Duodenal mucosa (tissue), 2 donors: ENCODE measurements around the gene GALNT10.

Source experiments
- H3K27ac ChIP-seq: one replicate; pipeline ENCODE4 v1.7.0; 2013; ENCODE audit warnings: low read depth, low read length
- H3K27me3 ChIP-seq, 2 donors: one replicate each; pipeline ENCODE4 v1.7.0; 2013; ENCODE audit warnings: low read length in 2 of 2, control low read depth in 1 of 2; ENCODE audit not compliant: insufficient read depth in 2 of 2, control insufficient read depth in 1 of 2
- H3K36me3 ChIP-seq, 2 donors: one replicate each; pipeline ENCODE4 v1.7.0; 2013; ENCODE audit warnings: low read length in 2 of 2, control low read depth in 1 of 2; ENCODE audit not compliant: insufficient read depth in 2 of 2, control insufficient read depth in 1 of 2
- H3K4me1 ChIP-seq, 2 donors: one replicate each; pipeline ENCODE4 v1.7.0; 2013; ENCODE audit warnings: low read length in 2 of 2, control low read depth in 1 of 2; ENCODE audit not compliant: insufficient read depth in 2 of 2, control insufficient read depth in 1 of 2
- H3K4me3 ChIP-seq, 2 donors: one replicate each; pipeline ENCODE4 v1.7.0; 2013; ENCODE audit warnings: low read length in 2 of 2, low read depth in 1 of 2
- H3K9ac ChIP-seq, 2 donors: one replicate each; pipeline ENCODE4 v1.7.0; 2013; ENCODE audit warnings: low read length in 2 of 2, low read depth in 1 of 2
- H3K9me3 ChIP-seq, 2 donors: one replicate each; pipeline ENCODE4 v1.7.0; 2013; ENCODE audit warnings: low read length in 2 of 2, control low read depth in 1 of 2; ENCODE audit not compliant: control insufficient read depth in 1 of 2

Gene GALNT10

DNA sequence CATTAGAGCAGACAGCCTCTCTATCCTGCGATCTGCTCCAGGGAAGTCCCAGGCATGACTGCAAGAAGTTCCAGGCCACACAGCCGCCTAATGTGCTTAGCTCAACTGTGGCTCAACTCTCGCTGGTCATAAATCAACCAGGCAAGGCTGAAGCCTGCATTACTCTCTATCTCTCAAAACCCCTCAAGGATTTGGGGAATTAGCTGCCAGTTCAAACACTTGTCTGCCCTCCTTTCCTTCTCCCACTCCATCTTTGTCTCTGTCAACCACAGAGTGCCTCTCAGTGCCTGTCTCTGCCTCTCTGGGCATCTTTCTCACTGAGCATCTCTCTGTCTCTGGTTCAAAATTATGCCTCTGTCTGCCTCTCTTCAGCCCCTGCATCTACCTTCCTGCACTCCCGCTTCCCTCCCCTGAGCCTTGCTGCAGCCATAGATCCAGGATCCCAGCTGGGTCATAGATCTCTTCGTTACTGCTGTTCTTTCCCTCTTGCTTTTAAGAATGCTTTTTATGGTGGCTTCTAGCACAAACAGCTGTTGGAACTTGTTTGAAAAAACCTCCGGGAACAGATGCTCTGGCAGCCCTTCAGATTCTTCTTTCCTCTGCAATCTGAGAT, 27.9 kb upstream of the GALNT10 start:
- Histone ChIP-seq H3K9me3 (no peaks in the 10 kb centered on the region), H3K27ac (no peak overlapping the region), H3K36me3 (no peaks in the 10 kb centered on the region), H3K4me3 (no peak overlapping the region), H3K9ac (no peak overlapping the region), H3K4me1 (no peaks in the 10 kb centered on the region), H3K27me3 (peaks cover 0 to 4% of the 10 kb centered on the region in 2 donors)

DNA sequence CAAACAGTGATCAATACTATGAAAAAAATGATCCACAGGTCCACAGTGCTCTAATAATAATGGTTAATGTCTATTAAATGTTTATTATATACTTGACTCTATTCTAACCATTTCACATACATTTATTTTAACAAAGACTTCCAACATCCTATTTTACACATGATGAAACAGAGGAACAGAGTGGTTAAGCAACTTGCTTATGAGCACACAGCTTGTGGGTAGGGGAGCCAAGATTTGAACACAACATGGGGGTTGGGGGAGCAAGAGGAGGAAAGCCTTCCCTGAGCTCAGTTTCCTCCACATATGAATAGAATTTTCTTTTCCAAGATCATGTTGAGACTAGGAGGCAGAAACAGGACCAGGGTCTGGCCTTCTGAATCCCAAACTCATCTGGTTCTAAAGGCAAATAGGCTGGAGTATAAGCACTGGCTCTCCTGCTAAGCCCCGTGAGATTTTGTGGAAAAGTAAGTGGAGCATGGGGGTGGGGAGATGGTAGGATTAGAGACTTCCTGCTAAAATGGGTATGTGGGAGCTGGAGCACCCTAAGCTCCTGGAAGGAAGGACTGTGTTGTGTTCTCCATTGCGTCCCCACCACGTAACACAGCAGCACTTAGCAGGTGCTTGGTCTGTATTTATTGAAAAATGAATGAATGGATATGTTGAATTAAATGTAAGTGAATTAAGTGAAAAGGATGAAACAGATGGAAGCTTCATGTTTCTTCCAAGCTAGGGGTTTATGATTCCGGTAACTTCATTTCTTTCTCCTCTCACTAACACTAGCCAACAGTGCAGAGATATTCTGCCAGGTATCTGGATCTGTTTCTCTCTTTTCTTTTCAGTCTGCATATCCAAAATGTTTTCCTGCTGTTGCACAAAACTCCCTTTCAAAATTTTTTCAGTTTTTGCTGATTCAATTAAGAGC, 26.9 kb upstream of the GALNT10 start:
- Histone ChIP-seq H3K27ac (no peak overlapping the region), H3K9me3 (no peaks in the 10 kb centered on the region), H3K4me1 (no peaks in the 10 kb centered on the region), H3K9ac (no peak overlapping the region), H3K27me3 (peaks cover 0 to 4% of the 10 kb centered on the region in 2 donors), H3K36me3 (no peaks in the 10 kb centered on the region), H3K4me3 (no peak overlapping the region)

DNA sequence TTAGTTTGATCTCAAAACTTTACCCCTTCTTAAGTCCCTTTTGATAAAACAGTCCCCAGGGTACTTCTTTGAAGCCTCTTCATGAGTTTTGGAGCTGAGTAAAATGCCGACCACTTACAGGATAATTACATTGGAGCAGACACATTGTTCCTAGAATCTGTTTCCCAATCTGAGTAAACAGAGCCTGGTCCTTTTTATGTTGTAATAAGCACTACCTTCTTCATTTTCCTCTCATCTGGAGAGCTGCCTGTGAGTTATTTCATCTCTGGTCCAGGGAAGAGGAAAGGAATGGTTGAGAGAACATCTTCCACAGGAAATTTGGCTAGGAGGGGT, 26.3 kb upstream of the GALNT10 start:
- Histone ChIP-seq H3K27ac (no peak overlapping the region), H3K36me3 (no peaks in the 10 kb centered on the region), H3K4me3 (no peak overlapping the region), H3K9me3 (no peaks in the 10 kb centered on the region), H3K4me1 (no peaks in the 10 kb centered on the region), H3K27me3 (peaks cover 0 to 4% of the 10 kb centered on the region in 2 donors), H3K9ac (no peak overlapping the region)

DNA sequence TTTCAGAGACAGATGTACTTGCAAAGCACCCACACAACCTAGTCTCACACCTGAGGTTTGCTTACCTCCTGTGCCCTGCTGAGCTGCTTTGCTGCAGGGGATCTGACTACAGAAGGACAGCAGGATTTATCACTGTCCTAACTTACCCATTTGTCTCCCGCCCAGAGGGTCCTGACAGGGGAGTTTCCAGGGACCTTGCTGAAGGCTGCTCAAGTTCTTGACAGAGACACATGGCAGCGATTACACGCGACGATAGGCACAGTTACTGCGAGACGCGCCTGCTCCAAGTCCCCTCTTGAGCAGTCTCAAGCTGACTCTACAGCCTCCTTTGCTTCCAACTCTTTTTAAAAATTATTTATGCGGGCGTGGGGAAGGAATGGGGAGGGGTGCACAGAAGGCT, 24.6 kb upstream of the GALNT10 start:
- Histone ChIP-seq H3K4me1 (no peaks in the 10 kb centered on the region), H3K27ac (no peak overlapping the region), H3K9ac (no peak overlapping the region), H3K9me3 (no peaks in the 10 kb centered on the region), H3K36me3 (no peaks in the 10 kb centered on the region), H3K4me3 (no peak overlapping the region), H3K27me3 (peaks cover 0 to 4% of the 10 kb centered on the region in 2 donors)

DNA sequence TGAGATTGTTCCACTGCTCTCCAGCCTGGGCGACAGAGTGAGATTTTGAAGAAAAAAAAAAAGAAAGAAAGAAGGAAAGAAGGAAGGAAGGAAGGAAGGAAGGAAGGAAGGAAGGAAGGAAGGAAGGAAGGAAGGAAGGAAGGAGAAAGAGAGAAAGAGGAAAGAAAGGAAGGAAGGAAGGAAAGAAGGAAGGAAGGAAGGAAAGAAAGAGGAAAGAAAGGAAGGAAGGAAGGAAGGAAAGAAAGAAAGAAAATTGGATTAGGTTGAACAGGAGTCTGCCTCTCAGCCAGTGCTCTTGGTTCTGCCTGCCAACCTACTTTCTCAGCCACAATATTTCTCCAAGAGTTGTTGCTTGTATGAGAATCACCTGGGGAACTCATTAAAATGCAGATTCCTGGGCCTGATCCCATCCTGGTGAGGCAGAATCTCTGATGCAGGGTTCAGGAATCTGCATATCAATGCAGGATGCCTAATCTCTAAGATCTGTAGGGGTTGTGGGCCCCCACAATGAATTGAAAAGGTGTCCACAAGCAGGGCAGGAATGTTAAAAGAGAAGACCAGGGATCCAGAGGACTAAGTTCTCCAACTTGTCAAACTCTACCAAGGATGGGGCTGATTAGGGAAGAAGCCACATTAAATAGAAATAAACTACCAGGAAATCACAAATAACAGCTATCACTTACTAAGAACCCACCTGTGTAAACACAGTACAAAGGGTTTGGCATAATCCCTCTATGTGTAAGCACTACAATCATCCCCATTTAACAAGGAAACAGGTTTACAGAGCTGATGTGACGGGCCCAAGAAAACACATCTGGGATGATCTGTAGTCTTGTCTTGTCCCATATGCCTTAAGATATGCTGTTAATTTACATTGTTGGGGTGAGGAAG, 23.4 kb upstream of the GALNT10 start:
- Histone ChIP-seq H3K36me3 (no peaks in the 10 kb centered on the region), H3K27ac (no peak overlapping the region), H3K9me3 (no peaks in the 10 kb centered on the region), H3K4me1 (no peaks in the 10 kb centered on the region), H3K27me3 (peaks cover 0 to 4% of the 10 kb centered on the region in 2 donors), H3K9ac (no peak overlapping the region), H3K4me3 (no peak overlapping the region)

DNA sequence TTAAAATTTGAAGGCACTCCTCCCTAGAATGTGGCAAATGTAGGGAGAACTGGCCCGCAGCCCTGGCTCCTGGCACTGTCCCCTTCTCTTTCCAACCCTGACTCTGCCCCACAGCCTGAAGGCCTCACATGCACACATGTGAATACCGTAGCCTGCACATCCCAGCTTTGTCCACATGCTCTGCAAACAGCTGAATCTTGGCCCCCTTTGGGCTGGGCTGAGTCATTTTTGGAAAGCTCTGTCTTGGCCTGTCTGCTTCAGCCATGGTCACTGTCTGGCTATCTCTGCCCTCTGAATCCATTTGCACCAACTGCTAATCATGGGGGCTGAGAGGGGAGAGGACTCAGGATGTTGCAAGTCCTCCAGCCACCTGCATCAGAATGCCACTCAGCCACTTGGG, 22.1 kb upstream of the GALNT10 start:
- Histone ChIP-seq H3K9ac (no peak overlapping the region), H3K4me1 (no peaks in the 10 kb centered on the region), H3K27me3 (peaks cover 0 to 4% of the 10 kb centered on the region in 2 donors), H3K4me3 (no peak overlapping the region), H3K36me3 (no peaks in the 10 kb centered on the region), H3K27ac (no peak overlapping the region), H3K9me3 (no peaks in the 10 kb centered on the region)

DNA sequence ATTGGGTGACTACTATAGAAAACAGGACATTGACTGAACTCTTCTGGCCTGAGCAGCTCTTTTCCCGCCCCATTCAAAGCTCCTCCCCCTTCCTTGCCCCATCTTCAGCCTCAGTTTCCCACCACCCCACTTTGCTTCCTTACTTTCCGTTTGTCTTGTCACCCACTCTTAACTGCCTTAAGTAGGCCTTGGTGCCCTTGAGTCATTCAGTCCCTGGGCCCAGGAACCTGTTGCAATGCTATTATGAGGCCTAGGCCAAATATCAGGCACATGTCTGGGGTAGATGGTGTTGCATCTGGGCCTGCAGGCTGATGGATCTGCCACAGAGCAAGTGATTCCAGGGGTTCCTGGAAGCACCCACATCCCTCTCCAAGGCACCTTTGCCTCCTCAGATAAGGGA, 17.7 kb upstream of the GALNT10 start:
- Histone ChIP-seq H3K4me1 (no peaks in the 10 kb centered on the region), H3K36me3 (no peaks in the 10 kb centered on the region), H3K4me3 (no peak overlapping the region), H3K9me3 (no peaks in the 10 kb centered on the region), H3K9ac (no peak overlapping the region), H3K27me3 (no peaks in the 10 kb centered on the region), H3K27ac (no peak overlapping the region)

DNA sequence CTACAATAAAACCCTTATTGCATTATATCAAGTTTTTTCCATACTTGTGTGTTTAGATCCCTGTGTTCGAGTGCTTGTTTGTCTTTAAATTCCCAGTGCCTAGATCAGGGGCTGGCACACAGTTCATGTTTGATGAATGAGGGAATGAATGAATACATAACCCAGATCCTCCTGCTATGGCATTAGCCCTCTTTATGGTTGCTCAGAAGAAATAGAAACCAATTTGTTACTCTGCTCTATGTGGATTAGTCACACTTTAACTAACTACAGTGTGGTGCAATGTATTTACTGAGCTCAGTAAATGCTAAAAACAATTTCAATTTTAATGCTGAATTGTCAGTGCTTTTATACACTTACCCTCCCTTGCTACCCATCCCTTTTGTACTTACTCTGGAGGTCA, 16.4 kb upstream of the GALNT10 start:
- H3K36me3 ChIP-seq: no peaks in the 10 kb centered on the region
- H3K9me3 ChIP-seq: no peaks in the 10 kb centered on the region
- H3K4me1 ChIP-seq: no peaks in the 10 kb centered on the region
- H3K4me3 ChIP-seq: no peak overlapping the region
- H3K9ac ChIP-seq: no peak overlapping the region
- H3K27ac ChIP-seq: no peak overlapping the region
- H3K27me3 ChIP-seq: no peaks in the 10 kb centered on the region

DNA sequence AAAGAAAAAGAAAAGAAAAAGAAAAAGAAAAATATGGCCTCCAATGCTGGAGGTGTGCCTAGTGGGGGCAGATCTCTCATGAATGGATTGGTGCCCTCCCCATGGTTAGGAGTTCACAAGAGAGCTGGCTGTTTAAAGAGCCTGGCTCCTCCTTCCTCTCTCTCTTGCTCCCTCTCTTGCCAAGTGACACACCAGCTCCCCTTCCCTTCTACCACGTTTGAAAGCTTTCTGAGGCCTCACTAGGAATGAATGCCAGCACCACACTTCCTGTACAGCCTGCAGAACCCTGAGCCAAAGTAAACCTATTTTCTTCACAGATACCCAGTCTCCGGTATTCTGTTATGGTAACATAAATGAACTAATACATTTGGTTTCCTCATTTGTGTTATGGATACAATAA, 14.4 kb upstream of the GALNT10 start:
- Histone ChIP-seq H3K27me3 (no peaks in the 10 kb centered on the region), H3K4me3 (no peak overlapping the region), H3K36me3 (no peaks in the 10 kb centered on the region), H3K27ac (no peak overlapping the region), H3K9ac (no peak overlapping the region), H3K9me3 (no peaks in the 10 kb centered on the region), H3K4me1 (peaks cover 8 to 11% of the 10 kb centered on the region in 2 donors)

DNA sequence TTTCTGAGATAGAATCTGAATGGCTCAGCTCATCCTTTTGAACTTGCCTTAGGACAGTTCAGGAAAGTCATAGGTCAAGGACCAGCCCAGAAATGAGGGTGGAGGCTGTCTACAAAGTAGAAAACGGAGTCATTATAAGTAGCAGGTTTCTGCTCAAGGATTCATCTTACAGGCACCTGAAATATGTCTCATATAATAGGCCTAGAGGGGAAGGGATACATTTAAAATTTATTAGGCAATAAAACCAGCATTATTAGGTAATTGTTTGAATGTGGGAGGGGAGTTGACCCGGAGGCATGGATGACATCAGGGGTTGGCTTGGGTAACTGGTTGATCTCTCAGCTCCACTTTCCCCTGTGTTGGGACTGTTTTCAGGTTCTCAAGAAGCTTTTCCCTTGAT, 11.9 kb upstream of the GALNT10 start:
- Histone ChIP-seq H3K27me3 (no peaks in the 10 kb centered on the region), H3K27ac (no peak overlapping the region), H3K4me3 (no peak overlapping the region), H3K4me1 (peaks cover 11 to 16% of the 10 kb centered on the region in 2 donors), H3K9me3 (no peaks in the 10 kb centered on the region), H3K36me3 (no peaks in the 10 kb centered on the region), H3K9ac (no peak overlapping the region)
